ENCODE results near the gene ARL15. TPM values are rescaled to one million over a fixed set of nuclear protein-coding genes. Genes with fewer than 3 reads are reported as not detected.

The ARL15 gene
- total RNA-seq, 1 experiment from 2014 or later = 13.0 TPM

- Histone ChIP-seq H3K79me2 (ENCODE audit: insufficient read depth, low read length) (0 out of 2 replicates have a peak, but pooled peaks cover 1% of the 10 kb centered on the region), H2BK12ac (ENCODE audit: insufficient read length, low read depth, low read length) (no peak overlapping the region), H3T11ph (ENCODE audit: low read length) (no peak overlapping the region), H2AFZ (ENCODE audit: low read length) (no peak overlapping the region), H2BK20ac (ENCODE audit: low read depth, low read length, poor library complexity, severe bottlenecking) (no peak overlapping the region), H3K27ac (ENCODE audit: insufficient read length, low read depth, low read length) (no peak overlapping the region), H3K9ac (ENCODE audit: extremely low read depth, insufficient read length, low read length) (no peak overlapping the region), H3K4ac (ENCODE audit: low read depth, low read length) (no peak overlapping the region), H3K27me3 (ENCODE audit: insufficient read depth, low read length) (no peaks in the 10 kb centered on the region), H4K20me1 (ENCODE audit: control insufficient read depth, insufficient read depth, insufficient read length) (no peaks in the 10 kb centered on the region), H2BK120ac (ENCODE audit: low read depth, low read length, poor library complexity, severe bottlenecking) (no peak overlapping the region), H4K5ac (ENCODE audit: insufficient read length, low read depth, low read length) (no peak overlapping the region), H2BK15ac (ENCODE audit: low read depth, low read length) (no peak overlapping the region), H3K9me3 (ENCODE audit: control insufficient read depth, low read depth, low read length) (no peaks in the 10 kb centered on the region), H4K8ac (replicated peaks; ENCODE audit: insufficient read length, low read depth, low read length) (no peak overlapping the region), H3K79me1 (ENCODE audit: insufficient read depth, low read depth, low read length, poor library complexity, severe bottlenecking) (no peaks in the 10 kb centered on the region), H3K56ac (ENCODE audit: insufficient read length, low read depth, low read length) (no peak overlapping the region), H3K4me2 (ENCODE audit: insufficient read depth, insufficient read length, low read length) (no peak overlapping the region), H2BK5ac (ENCODE audit: insufficient read length, low read length) (no peak overlapping the region), H3K23ac (ENCODE audit: insufficient read length, low read depth, low read length) (no peak overlapping the region), H3K23me2 (ENCODE audit: insufficient read length, low read depth, low read length, poor library complexity, severe bottlenecking) (no peaks in the 10 kb centered on the region), H3K14ac (ENCODE audit: insufficient read depth, low read length) (no peak overlapping the region), H3K18ac (ENCODE audit: insufficient read length, low read depth, low read length) (no peak overlapping the region), H3K4me1 (ENCODE audit: insufficient read depth, low read length) (no peaks in the 10 kb centered on the region), H4K91ac (ENCODE audit: insufficient read length, low read depth, low read length) (no peak overlapping the region), H2AK5ac (ENCODE audit: insufficient read length, low read length) (no peak overlapping the region)
- Mint-ChIP-seq H3K36me3 (ENCODE audit: insufficient read depth in 1 of 3, low read depth in 3 of 3) (peaks cover 0 to 15% (median 2%) of the 10 kb centered on the region in 3 experiments; a peak in 3 of 7 replicates), H3K4me1 (peaks cover 3 to 9% of the 10 kb centered on the region in 2 experiments), H3K27me3 (ENCODE audit: low read depth) (no peaks in the 10 kb centered on the region), H3K4me3 (no peak overlapping the region), H3K27ac (no peak overlapping the region), H3K9me3 (peaks cover 4 to 10% of the 10 kb centered on the region in 2 experiments; a peak in 3 of 5 replicates)
- WGBS (ENCODE audit: extremely low coverage, insufficient read length, low lambda C conversion rate) = no CpG with 5 or more reads among the region's 5 CpGs
- no peak for DNase-seq
- no peak for TF ChIP-seq CTCF (conservative IDR thresholded peaks at IDR 0.05)
These were observed 84.2 kb downstream of the ARL15 start for GRCh38 chr5:54226215-54226614.
